Trophoblast cell (in vitro differentiated cells and primary cell): ENCODE data around the gene DYNC1I2.
A peak's percentile ranks its signal among the peaks of the same experiment; 100 is the strongest.

ENCODE experiments used
- DNase-seq, 2 donors: peaks; one replicate each; pipeline ENCODE4 v3.0.0-alpha.2; 2016
- H2AFZ ChIP-seq: 2 replicates; pipeline ENCODE4 v1.6.1; 2013; ENCODE audit warnings: low read length, moderate library complexity, mild to moderate bottlenecking; ENCODE audit not compliant: insufficient read depth, poor library complexity
- H2AK5ac ChIP-seq: 2 replicates; pipeline ENCODE4 v1.6.1; 2013; ENCODE audit warnings: mild to moderate bottlenecking, low read length
- H2BK120ac ChIP-seq: 2 replicates; pipeline ENCODE4 v1.6.1; 2013; ENCODE audit warnings: low read length, mild to moderate bottlenecking, moderate library complexity; ENCODE audit not compliant: insufficient read depth, poor library complexity
- H2BK12ac ChIP-seq: 2 replicates; pipeline ENCODE4 v1.6.1; 2013; ENCODE audit warnings: mild to moderate bottlenecking, low read length, moderate library complexity
- H2BK5ac ChIP-seq: 2 replicates; pipeline ENCODE4 v1.6.1; 2013; ENCODE audit warnings: low read length, low read depth, moderate library complexity, mild to moderate bottlenecking; ENCODE audit not compliant: poor library complexity
- H3K14ac ChIP-seq: 2 replicates; pipeline ENCODE4 v1.6.1; 2013; ENCODE audit warnings: mild to moderate bottlenecking, low read length
- H3K18ac ChIP-seq: 2 replicates; pipeline ENCODE4 v1.6.1; 2013; ENCODE audit warnings: mild to moderate bottlenecking, low read length
- H3K23ac ChIP-seq: 2 replicates; pipeline ENCODE4 v1.6.1; 2013; ENCODE audit warnings: low read length
- H3K27ac ChIP-seq: 2 replicates; pipeline ENCODE4 v1.5.1; 2013; ENCODE audit warnings: low read depth, mild to moderate bottlenecking, inconsistent platforms, low read length, moderate library complexity
- H3K27me3 ChIP-seq: 2 replicates; pipeline ENCODE4 v1.6.1; 2013; ENCODE audit warnings: inconsistent platforms, mild to moderate bottlenecking, low read length, moderate library complexity; ENCODE audit not compliant: insufficient read depth
- H3K36me3 ChIP-seq, 2 experiments: 1 replicate in 1 of 2; 2 replicates in 1 of 2; pipeline ENCODE4 v1.6.1; 2013; ENCODE audit warnings: low read length in 2 of 2, mild to moderate bottlenecking in 2 of 2, moderate library complexity in 1 of 2; ENCODE audit not compliant: insufficient read depth in 2 of 2, control insufficient read depth in 1 of 2
- H3K4ac ChIP-seq: 2 replicates; pipeline ENCODE4 v1.6.1; 2013; ENCODE audit warnings: low read depth, mild to moderate bottlenecking, low read length, moderate library complexity
- H3K4me1 ChIP-seq, 2 experiments: 1 replicate in 1 of 2; 2 replicates in 1 of 2; pipeline ENCODE4 v1.6.1; 2013; ENCODE audit warnings: low read length in 2 of 2, mild to moderate bottlenecking in 2 of 2, moderate library complexity in 1 of 2; ENCODE audit not compliant: insufficient read depth in 2 of 2, control insufficient read depth in 1 of 2
- H3K4me2 ChIP-seq: 2 replicates; pipeline ENCODE4 v1.6.1; 2013; ENCODE audit warnings: inconsistent platforms, mild to moderate bottlenecking, low read length, moderate library complexity
- H3K4me3 ChIP-seq: 2 replicates; pipeline ENCODE4 v1.5.1; 2013; ENCODE audit warnings: mild to moderate bottlenecking, low read depth, low read length, inconsistent platforms
- H3K79me1 ChIP-seq: one replicate; pipeline ENCODE4 v1.6.1; 2013; ENCODE audit warnings: low read length
- H3K79me2 ChIP-seq: 2 replicates; pipeline ENCODE4 v1.6.1; 2013; ENCODE audit warnings: low read length, mild to moderate bottlenecking; ENCODE audit not compliant: control insufficient read depth, insufficient read depth, poor library complexity
- H3K9ac ChIP-seq: 2 replicates; pipeline ENCODE4 v1.6.1; 2013; ENCODE audit warnings: mild to moderate bottlenecking, low read length
- H3K9me3 ChIP-seq: 2 replicates; pipeline ENCODE4 v1.6.1; 2013; ENCODE audit warnings: low read depth, mild to moderate bottlenecking, control low read depth, inconsistent platforms, low read length; ENCODE audit not compliant: insufficient read depth
- H4K12ac ChIP-seq: 2 replicates; pipeline ENCODE4 v1.6.1; 2013; ENCODE audit warnings: low read depth, mild to moderate bottlenecking, low read length, moderate library complexity
- H4K8ac ChIP-seq: 2 replicates; pipeline ENCODE4 v1.6.1; 2013; ENCODE audit warnings: low read depth, mild to moderate bottlenecking, low read length, moderate library complexity
- H4K91ac ChIP-seq: one replicate; pipeline ENCODE4 v1.6.1; 2013; ENCODE audit warnings: low read depth, mild to moderate bottlenecking, low read length, moderate library complexity
- WGBS: extraction: QIAGEN DNeasy Blood & Tissue Kit; methylation state at CpG from one replicate; pipeline ENCODE4 v1.1.7; 2013; ENCODE audit warnings: missing lambda C conversion rate; ENCODE audit not compliant: insufficient read length, insufficient coverage; ENCODE audit errors: extremely low coverage; 5-methylcytosine and 5-hydroxymethylcytosine counted together

The DYNC1I2 gene

GRCh38 chr2:171793691-171794678 lies 106.7 kb downstream of the DYNC1I2 start:
- Histone ChIP-seq H3K9ac (no peak overlapping the region), H3K27me3 (no peaks in the 10 kb centered on the region), H2BK12ac (no peak overlapping the region), H3K4ac (no peak overlapping the region), H3K27ac (no peak overlapping the region), H3K9me3 (peaks cover 2% of the 10 kb centered on the region), H4K12ac (no peak overlapping the region), H4K91ac (no peak overlapping the region), H3K18ac (no peak overlapping the region), H2AK5ac (no peak overlapping the region), H3K79me1 (peaks cover 6% of the 10 kb centered on the region), H2AFZ (no peak overlapping the region), H3K4me3 (no peak overlapping the region), H3K36me3 (no peaks in the 10 kb centered on the region), H3K79me2 (no peaks in the 10 kb centered on the region), H3K4me2 (no peak overlapping the region), H3K14ac (no peak overlapping the region), H2BK120ac (peak overlapping the region; percentile 43), H4K8ac (peak overlapping the region; percentile 58), H2BK5ac (no peak overlapping the region), H3K4me1 (peaks cover 7 to 19% of the 10 kb centered on the region in 2 experiments), H3K23ac (no peak overlapping the region)
- no CpG with 5 or more reads among the region's 6 CpGs for WGBS
- no peak for DNase-seq

GRCh38 chr2:171794918-171795317 lies 107.6 kb downstream of the DYNC1I2 start:
- no peak overlapping the region for H4K12ac ChIP-seq
- no peaks in the 10 kb centered on the region for H3K36me3 ChIP-seq
- H3K9me3 ChIP-seq = peaks cover 2% of the 10 kb centered on the region
- H3K79me2 ChIP-seq = no peaks in the 10 kb centered on the region
- no peak overlapping the region for H3K4ac ChIP-seq
- DNase-seq = no peak
- H4K8ac ChIP-seq = peak overlapping the region; percentile 25
- no peak overlapping the region for H3K18ac ChIP-seq
- H3K4me2 ChIP-seq = peak overlapping the region; percentile 35
- H3K9ac ChIP-seq = no peak overlapping the region
- peak overlapping the region; percentile 27 for H2BK5ac ChIP-seq
- H3K14ac ChIP-seq = no peak overlapping the region
- no peaks in the 10 kb centered on the region for H3K27me3 ChIP-seq
- H3K27ac ChIP-seq = peak overlapping the region; percentile 48
- WGBS = no CpG with 5 or more reads among the region's 4 CpGs
- no peak overlapping the region for H4K91ac ChIP-seq
- H3K4me1 ChIP-seq = peaks cover 7 to 19% of the 10 kb centered on the region in 2 experiments
- peaks cover 6% of the 10 kb centered on the region for H3K79me1 ChIP-seq
- H3K4me3 ChIP-seq = no peak overlapping the region
- H2AK5ac ChIP-seq = no peak overlapping the region
- peak overlapping the region; percentile 24 for H2BK120ac ChIP-seq
- H2BK12ac ChIP-seq = peak overlapping the region; percentile 85
- no peak overlapping the region for H3K23ac ChIP-seq
- H2AFZ ChIP-seq = no peak overlapping the region
